OCI-LY1 (cell line): ENCODE data around the gene MRPL45.

ENCODE experiments used
- H2AFZ ChIP-seq: fragments of 200-600 bp; sonication (generic), shearing (Covaris generic); 2 replicates; pipeline ENCODE4 v1.6.0; 2014; ENCODE audit warnings: antibody characterized with exemption, mild to moderate bottlenecking, low read length
- H3F3A ChIP-seq: fragments of 200-600 bp; sonication (generic), shearing (Covaris generic); 2 replicates; pipeline ENCODE4 v1.6.0; 2014; ENCODE audit warnings: mild to moderate bottlenecking, antibody characterized with exemption, low read length, moderate library complexity; ENCODE audit not compliant: insufficient read depth
- H3K27ac ChIP-seq: fragments of 200-600 bp; sonication (generic); 2 replicates; pipeline ENCODE4 v1.5.1; 2014; ENCODE audit warnings: low read length, mixed run types, mild to moderate bottlenecking, low read depth; ENCODE audit not compliant: poor library complexity, severe bottlenecking
- H3K27me3 ChIP-seq: fragments of 200-600 bp; sonication (generic); 2 replicates; pipeline ENCODE4 v1.6.0; 2014; ENCODE audit warnings: antibody characterized with exemption, mild to moderate bottlenecking, low read length, moderate library complexity; ENCODE audit not compliant: insufficient read depth
- H3K36me3 ChIP-seq: fragments of 200-600 bp; sonication (generic); 2 replicates; pipeline ENCODE4 v1.6.1; 2014; ENCODE audit warnings: mild to moderate bottlenecking, antibody characterized with exemption, low read length, moderate library complexity, mixed read lengths; ENCODE audit not compliant: insufficient read depth
- H3K4me1 ChIP-seq: fragments of 200-600 bp; sonication (generic); 2 replicates; pipeline ENCODE4 v1.5.1; 2014; ENCODE audit warnings: mild to moderate bottlenecking, low read length, moderate library complexity; ENCODE audit not compliant: insufficient read depth, severe bottlenecking
- H3K4me2 ChIP-seq: fragments of 200-600 bp; sonication (generic), shearing (Covaris generic); 2 replicates; pipeline ENCODE4 v1.6.1; 2014; ENCODE audit warnings: low read length
- H3K4me3 ChIP-seq: fragments of 200-600 bp; sonication (generic); 2 replicates; pipeline ENCODE4 v1.5.1; 2014; ENCODE audit warnings: low read length, low read depth, mild to moderate bottlenecking, mixed read lengths; ENCODE audit not compliant: poor library complexity, severe bottlenecking
- H3K79me2 ChIP-seq: fragments of 200-600 bp; shearing (Covaris generic); 2 replicates; pipeline ENCODE4 v1.6.1; 2016; ENCODE audit warnings: mixed run types, low read length, mixed read lengths; ENCODE audit not compliant: insufficient read depth
- H3K9ac ChIP-seq: fragments of 200-600 bp; sonication (generic), shearing (Covaris generic); 2 replicates; pipeline ENCODE4 v1.6.1; 2014; ENCODE audit warnings: mild to moderate bottlenecking, low read length, mixed read lengths
- H3K9me2 ChIP-seq: fragments of 200-600 bp; sonication (generic), shearing (Covaris generic); 2 replicates; pipeline ENCODE4 v1.6.1; 2014; ENCODE audit warnings: low read depth, mild to moderate bottlenecking, low read length, mixed read lengths
- H3K9me3 ChIP-seq: fragments of 200-600 bp; shearing (Covaris generic); 2 replicates; pipeline ENCODE4 v1.6.1; 2014; ENCODE audit warnings: low read length, mixed read lengths
- H4K20me1 ChIP-seq: fragments of 200-600 bp; sonication (generic), shearing (Covaris generic); 2 replicates; pipeline ENCODE4 v1.6.0; 2016; ENCODE audit warnings: mild to moderate bottlenecking, low read length; ENCODE audit not compliant: insufficient read depth
- CTCF ChIP-seq: fragments of 200-600 bp; sonication (generic), shearing (Covaris generic); IDR thresholded peaks from 2 replicates; pipeline ENCODE4 v1.5.1; 2017; ENCODE audit warnings: mild to moderate bottlenecking, antibody characterized with exemption, low read length, moderate library complexity, mixed read lengths
- EZH2 ChIP-seq: fragments of 200-600 bp; sonication (generic), shearing (Covaris generic); IDR thresholded peaks from 2 replicates; pipeline ENCODE4 v1.8.0; 2017; ENCODE audit warnings: borderline replicate concordance, mixed run types, mild to moderate bottlenecking, antibody characterized with exemption, low read length, moderate library complexity, mixed read lengths

The MRPL45 gene

GRCh38 chr17:38315497-38315896 lies 18.5 kb downstream of the MRPL45 start:
- Histone ChIP-seq H3K9me3 (no peaks in the 10 kb centered on the region), H3K9ac (no peak overlapping the region), H3K9me2 (no peaks in the 10 kb centered on the region), H3K27me3 (no peaks in the 10 kb centered on the region), H4K20me1 (no peaks in the 10 kb centered on the region), H3K27ac (no peak overlapping the region), H3K4me2 (no peak overlapping the region), H3K4me3 (no peak overlapping the region), H3K79me2 (no peaks in the 10 kb centered on the region), H3K4me1 (no peaks in the 10 kb centered on the region), H2AFZ (no peak overlapping the region), H3K36me3 (peaks cover 31% of the 10 kb centered on the region), H3F3A (no peaks in the 10 kb centered on the region)
- TF ChIP-seq CTCF (no peak), EZH2 (no peak)

GRCh38 chr17:38317081-38317480 lies 20.1 kb downstream of the MRPL45 start:
- H3K4me2 ChIP-seq: no peak overlapping the region
- H3K36me3 ChIP-seq: peaks cover 35% of the 10 kb centered on the region

GRCh38 chr17:38320482-38320881 lies 23.5 kb downstream of the MRPL45 start:
- Histone ChIP-seq H3K9ac (no peak overlapping the region), H3K79me2 (no peaks in the 10 kb centered on the region), H3K27ac (no peak overlapping the region), H3K36me3 (peaks cover 43% of the 10 kb centered on the region), H3K27me3 (no peaks in the 10 kb centered on the region), H3K9me2 (no peaks in the 10 kb centered on the region), H2AFZ (no peak overlapping the region), H4K20me1 (no peaks in the 10 kb centered on the region), H3F3A (no peaks in the 10 kb centered on the region), H3K9me3 (no peaks in the 10 kb centered on the region), H3K4me1 (peaks cover 6% of the 10 kb centered on the region), H3K4me2 (no peak overlapping the region), H3K4me3 (no peak overlapping the region)
- TF ChIP-seq EZH2 (no peak), CTCF (no peak)

More at GRCh38 chr17:38317081-38317480, 20.1 kb downstream of the MRPL45 start:
- no peaks in the 10 kb centered on the region for H4K20me1 ChIP-seq
- no peaks in the 10 kb centered on the region for H3K4me1 ChIP-seq
- H2AFZ ChIP-seq: no peak overlapping the region
- no peak for TF ChIP-seq EZH2
- TF ChIP-seq CTCF: no peak
- H3K9me3 ChIP-seq: no peaks in the 10 kb centered on the region
- no peaks in the 10 kb centered on the region for H3K9me2 ChIP-seq
- no peak overlapping the region for H3K27ac ChIP-seq
- no peak overlapping the region for H3K9ac ChIP-seq
- H3K79me2 ChIP-seq: no peaks in the 10 kb centered on the region
- no peak overlapping the region for H3K4me3 ChIP-seq
- H3F3A ChIP-seq: no peaks in the 10 kb centered on the region
- no peaks in the 10 kb centered on the region for H3K27me3 ChIP-seq
